Left kidney (tissue), 8 donors: Measurements from ENCODE around the gene GYPA. TPM values are rescaled to one million over a fixed set of nuclear protein-coding genes. Genes with fewer than 3 reads are reported as not detected.
"Not testable (repeated sequence)": the region's sequence is repeated elsewhere in the genome, so short reads cannot be mapped to it uniquely, and the experiment has no call there.

Source experiments
- DNase-seq: peaks from one replicate; pipeline ENCODE4 v3.0.0-alpha.2; 2013
- long read RNA-seq, 8 donors: transcript quantifications; one replicate each; lab custom pipeline, GENCODE V29; 2026
- polyA plus RNA-seq: library from polyadenylated mRNA; unstranded; fragments of 120-200 nt; gene quantifications from one replicate; pipeline ENCODE4 v1.2.1, GENCODE V29; 2013; ENCODE audit not compliant: insufficient read length

GYPA gene
- 2.7 TPM for polyA plus RNA-seq
- long read RNA-seq, donor 1, partial matches to known transcripts: 0 of 1 reads
- long read RNA-seq, donor 1, other reads (novel, unspliced or antisense): 0 of 1 reads
- long read RNA-seq, donor 2, partial matches to known transcripts: 0 of 1 reads
- long read RNA-seq, donor 2, other reads (novel, unspliced or antisense): 0 of 1 reads
- long read RNA-seq, donor 3: 0 reads
- long read RNA-seq, donor 4: 0 reads
- long read RNA-seq, donor 5: 0 reads
- long read RNA-seq, donor 6: 0 reads
- long read RNA-seq, donor 7, partial matches to known transcripts: 0 of 2 reads
- long read RNA-seq, donor 7, other reads (novel, unspliced or antisense): 0 of 2 reads
- long read RNA-seq, donor 8, partial matches to known transcripts: 0 of 1 reads
- long read RNA-seq, donor 8, other reads (novel, unspliced or antisense): 0 of 1 reads

- not testable (repeated sequence) for DNase-seq
These were observed at the start of gene GYPA for GRCh38 chr4:144140594-144141295. Gene GYPA (minus strand): TSS chr4:144140718. CDS start chr4:144140635, 83 bp downstream.

- DNase-seq: no peak
These were observed 49.5 kb upstream of the GYPA start for GRCh38 chr4:144190009-144190408.

DNA sequence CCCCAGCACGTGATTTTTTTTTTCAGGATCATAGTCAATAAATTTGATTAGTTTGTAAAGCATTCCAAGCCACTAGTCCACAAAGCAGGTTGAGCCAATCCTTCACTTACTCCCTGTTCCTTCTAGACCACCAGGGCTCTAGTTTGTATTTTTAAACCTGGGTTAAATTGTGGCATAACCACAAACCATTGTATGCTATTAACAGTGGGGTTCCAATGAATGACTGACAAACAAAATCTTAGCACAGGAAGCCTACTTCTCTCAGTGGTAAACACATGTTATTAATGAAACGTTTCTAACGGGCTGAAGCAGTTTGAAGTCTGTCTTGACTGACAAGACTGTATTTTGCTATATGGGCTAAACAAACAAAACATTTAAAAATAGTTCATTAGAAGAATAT, 48.6 kb upstream of the GYPA start:
- DNase-seq: no peak

DNA sequence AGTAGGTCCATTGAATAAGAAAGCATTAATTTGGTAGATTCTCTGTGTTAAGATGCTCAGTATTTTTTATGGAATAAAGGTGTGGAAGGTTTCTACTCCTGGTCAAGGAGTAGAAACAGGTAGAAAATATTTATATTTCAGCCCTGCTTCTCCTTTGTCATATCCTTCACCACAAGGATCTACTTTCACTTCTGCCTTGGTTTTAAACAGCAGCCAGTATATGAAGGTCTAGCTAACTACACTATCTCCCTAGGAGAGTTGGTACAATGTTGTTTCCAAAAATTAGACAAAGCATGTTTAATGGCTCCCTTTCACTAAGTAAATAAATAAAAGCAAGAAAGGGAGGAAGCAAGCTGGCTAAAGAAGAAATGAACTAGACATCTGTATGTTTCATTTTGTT, 44.6 kb upstream of the GYPA start:
- DNase-seq: no peak

DNA sequence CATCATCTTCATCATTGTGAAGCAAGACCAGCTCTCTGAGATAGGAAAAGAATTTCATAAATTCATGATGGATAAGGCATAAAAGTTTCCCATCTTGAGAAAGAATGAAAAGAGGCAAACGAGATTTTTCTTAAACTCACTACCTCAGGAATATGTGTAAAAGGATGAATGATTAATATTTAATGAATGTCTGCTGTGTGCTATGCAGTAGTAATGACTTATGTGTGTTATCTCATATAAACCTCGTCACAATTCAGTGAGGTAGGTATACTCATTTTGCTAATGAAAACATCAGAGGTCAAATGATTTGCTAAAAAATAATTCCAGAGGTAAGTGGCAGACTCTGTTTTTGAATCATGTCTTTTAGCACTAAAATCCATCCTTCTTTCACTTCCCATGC, 42.6 kb upstream of the GYPA start:
- DNase-seq: no peak

- no peak for DNase-seq
These were observed 40.9 kb upstream of the GYPA start for GRCh38 chr4:144181391-144181790.

- no peak for DNase-seq
These were observed 38.7 kb upstream of the GYPA start for GRCh38 chr4:144179152-144179739.

- no peak for DNase-seq
These were observed 37.9 kb upstream of the GYPA start for GRCh38 chr4:144178414-144178813.

- no peak for DNase-seq
These were observed 36.0 kb upstream of the GYPA start for GRCh38 chr4:144176476-144176875.

GRCh38 chr4:144174401-144175067, 34.0 kb upstream of the GYPA start:
- DNase-seq: peak; percentile 69

GRCh38 chr4:144171697-144172096, 31.2 kb upstream of the GYPA start:
- no peak for DNase-seq

DNA sequence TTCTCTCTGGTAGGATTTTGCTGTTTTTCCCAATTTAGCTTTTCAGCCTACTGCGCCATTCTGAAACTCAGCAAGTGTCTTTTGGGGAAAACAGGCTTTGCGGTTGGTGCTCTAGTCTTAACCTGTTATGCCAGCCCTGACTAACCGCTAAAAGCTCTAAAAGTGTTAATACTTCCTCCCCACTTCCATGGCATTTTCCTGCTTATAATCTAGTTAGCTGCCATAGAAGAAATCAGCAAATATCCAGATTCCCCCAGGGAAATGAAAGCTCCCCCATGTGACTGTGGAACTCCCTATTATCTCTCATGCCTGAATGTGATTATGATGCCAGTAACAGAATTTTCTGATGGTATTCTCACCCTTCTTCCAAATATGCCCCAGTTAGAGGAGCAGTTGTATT, 28.7 kb upstream of the GYPA start:
- DNase-seq: no peak

DNA sequence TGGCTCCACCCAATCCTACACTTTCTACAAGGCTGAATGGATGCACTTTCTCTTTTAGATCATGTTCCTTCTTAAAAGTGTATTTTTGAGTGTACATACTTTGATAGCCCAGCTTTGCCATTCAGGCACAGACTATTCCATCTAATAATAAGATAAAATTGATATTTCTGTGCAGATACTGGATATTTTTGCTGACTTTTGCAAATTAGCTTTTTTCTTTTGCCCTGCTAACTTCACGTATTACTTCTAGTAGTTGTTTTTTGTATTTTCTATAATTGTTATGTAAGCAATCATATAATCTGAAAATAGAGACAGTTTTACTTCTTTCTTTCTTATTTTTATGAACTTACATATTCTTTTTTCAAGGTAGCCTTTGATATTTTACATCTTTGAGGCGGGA, 13.5 kb upstream of the GYPA start:
- no peak for DNase-seq

DNA sequence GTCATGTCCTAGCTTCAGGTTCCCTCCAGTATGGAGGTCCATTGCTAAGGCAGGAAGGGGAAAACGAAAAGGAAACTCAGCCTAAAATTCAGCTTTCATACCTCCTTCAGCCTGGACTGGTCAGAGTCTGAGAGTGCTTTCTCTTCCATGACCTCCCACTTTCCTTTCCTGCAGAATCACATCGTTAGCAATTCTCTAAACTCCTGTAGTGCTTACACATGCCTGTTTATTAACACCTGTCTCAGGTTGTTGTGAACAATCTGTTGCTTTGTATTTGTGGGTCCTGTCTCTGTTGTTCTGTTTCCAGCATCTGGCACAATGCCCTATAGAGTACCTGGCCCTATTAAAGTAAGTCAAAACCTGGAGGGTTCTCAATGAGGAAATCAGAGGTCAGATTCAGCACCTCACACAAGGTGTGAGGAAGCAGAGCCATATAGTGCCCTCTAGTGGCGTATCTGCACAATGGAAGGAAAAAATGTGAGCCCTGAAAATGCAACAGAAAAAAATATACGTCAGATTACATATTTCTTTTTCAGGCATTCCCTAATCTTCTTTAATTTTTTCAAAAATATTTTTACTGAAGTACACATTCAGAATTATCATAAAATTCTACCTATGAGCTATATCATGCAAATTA, 2.3 kb upstream of the GYPA start:
- not testable (repeated sequence) for DNase-seq

DNA sequence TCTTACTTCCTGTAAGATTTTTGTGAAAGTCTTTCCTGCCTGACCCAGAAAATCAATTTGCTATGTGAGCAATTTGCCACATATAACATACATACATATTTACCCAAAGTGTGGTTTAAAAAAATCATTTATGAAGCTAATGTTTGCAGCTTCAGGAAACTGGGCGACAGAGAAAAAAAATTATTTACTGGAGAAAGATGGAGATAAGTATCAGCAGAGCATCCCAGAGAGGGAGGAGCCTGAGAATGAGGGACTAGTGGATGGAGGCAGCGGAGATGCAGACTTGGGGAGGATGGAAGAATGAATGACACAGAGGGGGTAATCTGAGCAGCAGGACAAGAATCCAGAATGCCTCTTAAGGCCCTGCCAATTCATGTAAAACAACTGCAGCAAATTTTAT, 975 bp upstream of the GYPA start:
- no peak for DNase-seq

DNA sequence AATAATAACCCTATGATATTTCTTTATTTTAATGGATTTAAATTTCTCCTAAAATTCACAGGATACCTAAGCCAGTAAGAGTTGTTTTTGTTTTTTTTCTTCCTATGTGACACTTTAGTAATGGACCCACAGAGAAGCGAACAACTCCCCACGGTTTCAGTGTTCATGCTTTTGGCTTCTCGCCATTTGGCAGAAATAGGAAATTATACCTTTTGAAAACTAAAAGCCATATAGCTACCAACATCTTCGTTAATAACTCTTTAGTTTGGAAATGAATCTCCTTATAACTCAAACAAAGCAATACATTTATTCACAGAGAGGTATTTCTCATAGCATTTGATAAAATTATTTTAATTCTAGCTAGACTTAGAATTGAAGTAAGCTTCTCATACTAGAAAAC, 527 bp downstream of the GYPA start:
- DNase-seq: not testable (repeated sequence)

DNA sequence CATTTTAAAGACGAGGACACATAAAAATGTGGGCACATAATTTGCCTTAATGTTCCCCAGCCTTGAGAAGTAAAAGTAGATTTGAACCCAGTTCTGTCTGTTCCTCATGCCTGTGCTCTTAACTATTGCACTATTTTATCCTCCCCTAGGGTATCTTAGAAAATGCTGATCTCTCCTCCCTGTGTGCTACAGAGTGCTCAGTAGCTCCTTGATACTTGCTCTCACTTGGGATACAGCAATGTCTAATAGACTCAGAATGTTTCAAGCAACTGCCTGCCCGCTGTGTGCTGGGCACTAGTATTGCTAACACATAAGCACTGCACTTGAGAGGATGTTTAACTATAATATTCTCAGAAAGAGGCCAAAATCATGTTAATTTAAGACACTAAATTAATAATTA, 971 bp downstream of the GYPA start:
- DNase-seq: not testable (repeated sequence)

DNA sequence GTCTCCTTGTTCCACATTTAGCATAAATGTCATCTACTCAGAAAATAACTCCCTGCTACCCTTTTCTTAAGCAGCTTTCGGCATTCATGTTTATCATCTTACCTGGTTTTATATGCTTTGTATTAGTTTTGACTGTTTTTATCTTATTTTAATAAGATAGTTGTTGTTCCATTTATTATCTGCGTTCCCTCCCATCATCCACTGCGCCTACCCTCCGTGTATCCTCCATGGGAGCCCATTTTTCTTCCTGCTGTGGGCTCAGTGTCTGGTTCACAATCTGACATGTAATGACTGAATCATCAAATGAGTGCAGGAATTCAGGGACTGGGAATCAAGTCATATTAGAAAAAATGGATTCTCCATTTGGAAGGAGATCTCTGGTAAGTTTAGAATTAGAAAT, 2.3 kb downstream of the GYPA start:
- DNase-seq: not testable (repeated sequence)

GRCh38 chr4:144137137-144137931, 3.2 kb downstream of the GYPA start:
- DNase-seq: not testable (repeated sequence)

DNA sequence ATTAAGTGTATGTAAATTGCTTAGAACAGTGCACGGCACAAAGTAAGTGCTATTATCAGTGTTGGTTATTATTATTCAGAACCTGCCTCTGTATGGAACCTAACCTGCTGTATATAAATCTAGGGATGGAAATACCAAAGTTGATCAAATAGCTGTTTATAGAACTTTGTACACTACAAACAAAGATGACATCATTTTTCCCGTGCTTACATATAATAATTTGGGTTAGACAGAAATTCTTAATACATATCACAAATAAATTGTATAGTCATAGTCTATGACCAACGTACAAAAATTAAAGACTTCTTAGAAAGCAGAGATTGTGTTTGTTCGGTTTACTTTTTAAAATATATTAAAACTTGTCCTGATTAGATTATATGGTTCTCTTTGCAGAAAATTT, 4.3 kb downstream of the GYPA start:
- DNase-seq: not testable (repeated sequence)

DNA sequence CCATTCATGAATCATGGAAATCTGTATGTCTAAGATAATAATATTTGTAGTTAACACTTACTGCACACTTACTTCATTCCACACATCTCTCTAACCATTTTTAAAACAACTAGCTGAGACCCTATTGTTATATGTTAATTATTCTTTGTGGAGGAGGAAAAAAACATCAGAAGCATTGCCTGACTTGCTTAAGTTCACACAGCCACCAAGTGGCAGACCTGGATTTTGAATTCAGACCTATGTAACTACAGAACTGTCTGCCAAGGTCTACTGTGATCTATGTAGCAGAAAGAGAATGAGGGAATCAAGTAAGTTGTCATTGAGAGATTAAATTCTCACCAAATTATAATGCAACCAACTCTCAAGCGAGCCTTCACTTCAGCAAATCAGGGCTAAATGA, 10.4 kb downstream of the GYPA start:
- not testable (repeated sequence) for DNase-seq
